ENCODE data around the gene MEIS2. TPM values are rescaled to one million over a fixed set of nuclear protein-coding genes. Genes with fewer than 3 reads are reported as not detected.

MEIS2 gene
- total and polyA plus RNA-seq, 2 donors (not counting 3 experiments of a cell fraction or from before 2014, with no cell fraction given) = 22.5 to 26.2 TPM

GRCh38 chr15:37041042-37041441 is 59.3 kb downstream of the MEIS2 start:
- DNase-seq (ENCODE audit: low read depth, low spot score) (no peak), FAIRE-seq (no peak)
- Histone ChIP-seq H3K4me3 (replicated peaks in 1 of 3; ENCODE audit: insufficient read depth in 1 of 3, low read depth in 1 of 3, low read length in 3 of 3) (no peak overlapping the region), H3K79me2 (ENCODE audit: control insufficient read depth, insufficient read depth, low read length) (no peaks in the 10 kb centered on the region), H3K4me1 (ENCODE audit: control insufficient read depth, extremely low read depth, insufficient read depth, low read length) (no peaks in the 10 kb centered on the region), H3K27me3 (ENCODE audit: control insufficient read depth in 2 of 2, insufficient read depth in 2 of 2, low read length in 2 of 2) (no peaks in the 10 kb centered on the region), H3K9me1 (replicated peaks; ENCODE audit: control insufficient read depth, extremely low read depth, insufficient read depth, low read length) (no peaks in the 10 kb centered on the region), H3K36me3 (ENCODE audit: control insufficient read depth in 2 of 2, extremely low read depth in 1 of 2, insufficient read depth in 2 of 2, low read length in 2 of 2) (peaks cover 0 to 7% of the 10 kb centered on the region in 2 experiments), H2AFZ (ENCODE audit: low read depth, low read length) (no peak overlapping the region), H3K9ac (replicated peaks; ENCODE audit: extremely low read depth, insufficient read depth, low read length) (no peak overlapping the region), H3K9me3 (replicated peaks; ENCODE audit: control insufficient read depth, insufficient read depth, low read length) (no peaks in the 10 kb centered on the region), H3K27ac (ENCODE audit: insufficient read depth, low read depth, low read length) (no peak overlapping the region), H3K4me2 (ENCODE audit: insufficient read depth, low read length) (no peak overlapping the region), H4K20me1 (replicated peaks; ENCODE audit: control insufficient read depth, extremely low read depth, insufficient read depth, low read length) (no peaks in the 10 kb centered on the region)
- ChIA-PET CTCF (no interaction called here), POLR2A (no interaction called here)
- intact Hi-C loops (cut with micrococcal nuclease) = no loop called here
- BruUV-seq (replicated peaks) = no TSS peak
- TF ChIP-seq EZH2 (IDR thresholded peaks at IDR 0.05; ENCODE audit: borderline replicate concordance, low read depth, low read length, severe bottlenecking) (no peak), FOS (IDR thresholded peaks at IDR 0.05; ENCODE audit: borderline replicate concordance, insufficient read depth, low read length) (no peak), POLR2AphosphoS5 (IDR thresholded peaks at IDR 0.05; ENCODE audit: insufficient read depth, low read depth, low read length) (no peak), GATA2 (IDR thresholded peaks at IDR 0.05; ENCODE audit: insufficient read depth, insufficient read length, low read depth, low read length) (no peak), POLR2A (IDR thresholded peaks at IDR 0.05; ENCODE audit: low read depth, low read length) (no peak), MAX (IDR thresholded peaks at IDR 0.05; ENCODE audit: insufficient read depth, insufficient read length) (no peak)
- dilution Hi-C loops (cut with MboI; ENCODE audit: extremely low pct_ligation_motif_present, low sequenced_read_pairs) = no loop called here

- no TSS peak for BruUV-seq (replicated peaks)
- Histone ChIP-seq H3K4me1 (ENCODE audit: control insufficient read depth, extremely low read depth, insufficient read depth, low read length) (no peaks in the 10 kb centered on the region), H3K4me2 (ENCODE audit: insufficient read depth, low read length) (no peak overlapping the region), H4K20me1 (replicated peaks; ENCODE audit: control insufficient read depth, extremely low read depth, insufficient read depth, low read length) (no peaks in the 10 kb centered on the region), H3K36me3 (ENCODE audit: control insufficient read depth in 2 of 2, extremely low read depth in 1 of 2, insufficient read depth in 2 of 2, low read length in 2 of 2) (peaks cover 0 to 9% of the 10 kb centered on the region in 2 experiments), H3K27ac (ENCODE audit: insufficient read depth, low read depth, low read length) (no peak overlapping the region), H2AFZ (ENCODE audit: low read depth, low read length) (no peak overlapping the region), H3K4me3 (replicated peaks in 1 of 3; ENCODE audit: insufficient read depth in 1 of 3, low read depth in 1 of 3, low read length in 3 of 3) (no peak overlapping the region), H3K27me3 (ENCODE audit: control insufficient read depth in 2 of 2, insufficient read depth in 2 of 2, low read length in 2 of 2) (no peaks in the 10 kb centered on the region), H3K9me3 (replicated peaks; ENCODE audit: control insufficient read depth, insufficient read depth, low read length) (no peaks in the 10 kb centered on the region), H3K9ac (replicated peaks; ENCODE audit: extremely low read depth, insufficient read depth, low read length) (no peak overlapping the region), H3K9me1 (replicated peaks; ENCODE audit: control insufficient read depth, extremely low read depth, insufficient read depth, low read length) (no peaks in the 10 kb centered on the region), H3K79me2 (ENCODE audit: control insufficient read depth, insufficient read depth, low read length) (no peaks in the 10 kb centered on the region)
- TF ChIP-seq EZH2 (IDR thresholded peaks at IDR 0.05; ENCODE audit: borderline replicate concordance, low read depth, low read length, severe bottlenecking) = no peak
- no peak for TF ChIP-seq JUN (IDR thresholded peaks at IDR 0.05; ENCODE audit: borderline replicate concordance, insufficient read depth, insufficient read length, low read depth)
- no peak for TF ChIP-seq MAX (IDR thresholded peaks at IDR 0.05; ENCODE audit: insufficient read depth, insufficient read length)
- TF ChIP-seq MYC (IDR thresholded peaks at IDR 0.05; ENCODE audit: low read depth, low read length) = no peak
- no peak for TF ChIP-seq CTCF (IDR thresholded peaks at IDR 0.05; ENCODE audit: extremely low read depth in 1 of 2, insufficient read depth in 1 of 2, low read depth in 1 of 2, low read length in 2 of 2)
- no peak for TF ChIP-seq FOS (IDR thresholded peaks at IDR 0.05; ENCODE audit: borderline replicate concordance, insufficient read depth, low read length)
- TF ChIP-seq POLR2A (IDR thresholded peaks at IDR 0.05; ENCODE audit: low read depth, low read length) = no peak
- no peak for TF ChIP-seq GATA2 (IDR thresholded peaks at IDR 0.05; ENCODE audit: insufficient read depth, insufficient read length, low read depth, low read length)
- no peak for FAIRE-seq
- intact Hi-C loops (cut with micrococcal nuclease) = no loop called here
- DNase-seq (ENCODE audit: low read depth, low spot score) = no peak
- ChIA-PET CTCF (no interaction called here), POLR2A (no interaction called here)
- dilution Hi-C loops (cut with MboI; ENCODE audit: extremely low pct_ligation_motif_present, low sequenced_read_pairs) = no loop called here
Measured at GRCh38 chr15:37040072-37040742, 60.1 kb downstream of the MEIS2 start.
